ENCODE measurements around the gene SSTR3. TPM values are rescaled to one million over a fixed set of nuclear protein-coding genes. Genes with fewer than 3 reads are reported as not detected.
A peak's percentile ranks its signal among the peaks of the same experiment; 100 is the strongest.
"Not testable (repeated sequence)": the region's sequence is repeated elsewhere in the genome, so short reads cannot be mapped to it uniquely, and the experiment has no call there.

SSTR3 gene
- total RNA-seq, 2 experiments from 2014 or later = 0.25 to 0.30 TPM

DNA sequence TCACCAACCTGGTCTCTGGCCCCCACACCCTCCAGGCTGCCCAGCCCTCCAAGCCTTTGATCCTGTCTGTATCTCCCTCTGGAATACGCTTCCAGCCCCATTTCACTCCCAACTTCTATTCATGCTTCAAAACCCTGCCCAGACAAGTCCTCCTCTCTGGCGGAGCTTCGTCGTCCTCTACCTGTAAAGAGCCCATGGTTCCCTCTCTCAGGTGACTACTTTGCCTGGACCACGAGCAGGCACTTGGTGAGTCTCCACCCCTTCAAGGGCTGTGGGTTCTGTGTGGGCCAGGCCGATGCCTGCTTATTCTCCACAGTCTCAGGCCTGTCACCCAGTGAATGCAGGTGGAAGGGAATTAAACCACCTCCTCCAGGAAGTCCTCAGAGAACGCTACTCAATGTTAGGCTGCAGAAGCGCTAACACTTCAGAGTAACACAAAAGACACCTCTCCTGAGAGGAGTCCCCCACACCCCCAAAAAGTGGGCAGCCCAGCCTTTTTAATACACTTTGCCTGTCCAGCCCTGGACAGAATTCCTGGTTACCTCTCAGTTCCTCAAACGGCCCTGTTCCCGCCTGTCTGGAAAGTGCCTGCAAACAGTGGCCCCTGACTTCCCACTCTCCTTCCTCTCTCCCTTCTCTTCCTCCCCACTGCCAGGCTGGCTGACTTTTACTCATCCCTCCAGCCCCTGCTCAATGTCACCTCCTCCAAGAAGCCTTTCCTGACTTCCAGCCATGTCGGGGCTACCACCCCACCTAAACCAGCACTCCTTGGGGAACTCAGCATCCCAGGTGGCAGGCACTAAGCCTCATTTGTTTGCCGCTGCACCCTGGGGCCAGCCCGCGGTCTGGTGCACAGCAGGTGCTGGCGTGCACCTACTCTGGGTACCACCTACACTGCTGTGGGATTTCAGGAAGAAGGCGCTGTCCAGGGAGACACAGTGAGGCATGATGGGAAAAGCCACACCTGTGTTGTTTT lies 22.7 kb upstream of the SSTR3 start:
- CTCF ChIA-PET (ENCODE audit: unreplicated experiment) = no interaction called here

GRCh38 chr22:37233751-37234631 lies 21.7 kb upstream of the SSTR3 start:
- H4K20me1 ChIP-seq (ENCODE audit: insufficient read depth, low read length) = peaks cover 11% of the 10 kb centered on the region
- no peak for DNase-seq (ENCODE audit: low spot score)
- BruUV-seq (replicated peaks) = no TSS peak
- intact Hi-C loops (cut with micrococcal nuclease; ENCODE audit: unreplicated experiment) = no loop called here
- peaks cover 95% of the 10 kb centered on the region for H3K36me3 ChIP-seq (ENCODE audit: insufficient read depth, low read length)
- POLR2A ChIA-PET = no interaction called here
- peaks cover 43% of the 10 kb centered on the region; the same call in 1 of the 2 replicates for H3K79me2 ChIP-seq (ENCODE audit: insufficient read depth, low read depth, low read length)
- H3K9me2 ChIP-seq (ENCODE audit: insufficient read depth, low read length) = no peaks in the 10 kb centered on the region
- TF ChIP-seq EZH2phosphoT487 (IDR thresholded peaks at IDR 0.05; ENCODE audit: borderline replicate concordance, low read depth, low read length) (no peak), CTCF (conservative IDR thresholded peaks at IDR 0.05; ENCODE audit: low read length) (no peak)
- H3K4me3 ChIP-seq (ENCODE audit: low read depth, low read length, poor library complexity, severe bottlenecking) = no peak overlapping the region
- H3K4me2 ChIP-seq (ENCODE audit: low read length) = no peak overlapping the region; the same call in 1 of the 2 replicates
- H2AFZ ChIP-seq (ENCODE audit: low read length) = no peak overlapping the region
- no peaks in the 10 kb centered on the region for H3K9me3 ChIP-seq (ENCODE audit: low read length)
- CTCF ChIA-PET (ENCODE audit: unreplicated experiment) = no interaction called here
- H3K27ac ChIP-seq (ENCODE audit: low read depth, low read length, poor library complexity, severe bottlenecking) = peak overlapping the region; percentile 11
- peaks cover 97% of the 10 kb centered on the region for H3K4me1 ChIP-seq (ENCODE audit: insufficient read depth, low read length, poor library complexity, severe bottlenecking)

More for the DNA sequence above, 22.7 kb upstream of the SSTR3 start:
- no peaks in the 10 kb centered on the region for H3K9me3 ChIP-seq (ENCODE audit: low read length)
- BruUV-seq (replicated peaks) = no TSS peak
- H2AFZ ChIP-seq (ENCODE audit: low read length) = no peak overlapping the region
- H3K4me2 ChIP-seq (ENCODE audit: low read length) = peak overlapping the region; percentile 69
- POLR2A ChIA-PET = no interaction called here
- peak overlapping the region; percentile 49 for H3K27ac ChIP-seq (ENCODE audit: low read depth, low read length, poor library complexity, severe bottlenecking)
- H3K9me2 ChIP-seq (ENCODE audit: insufficient read depth, low read length) = no peaks in the 10 kb centered on the region
- H3K4me3 ChIP-seq (ENCODE audit: low read depth, low read length, poor library complexity, severe bottlenecking) = peak overlapping the region; percentile 30
- peak; percentile 54 for DNase-seq (ENCODE audit: low spot score)
- intact Hi-C loops (cut with micrococcal nuclease; ENCODE audit: unreplicated experiment) = no loop called here
- TF ChIP-seq CTCF (conservative IDR thresholded peaks at IDR 0.05; ENCODE audit: low read length) (no peak), EZH2phosphoT487 (IDR thresholded peaks at IDR 0.05; ENCODE audit: borderline replicate concordance, low read depth, low read length) (no peak)
- H3K36me3 ChIP-seq (ENCODE audit: insufficient read depth, low read length) = peaks cover 96% of the 10 kb centered on the region
- H3K4me1 ChIP-seq (ENCODE audit: insufficient read depth, low read length, poor library complexity, severe bottlenecking) = peaks cover 97% of the 10 kb centered on the region
- peaks cover 48% of the 10 kb centered on the region; the same call in 1 of the 2 replicates for H3K79me2 ChIP-seq (ENCODE audit: insufficient read depth, low read depth, low read length)
- peaks cover 11% of the 10 kb centered on the region for H4K20me1 ChIP-seq (ENCODE audit: insufficient read depth, low read length)

DNA sequence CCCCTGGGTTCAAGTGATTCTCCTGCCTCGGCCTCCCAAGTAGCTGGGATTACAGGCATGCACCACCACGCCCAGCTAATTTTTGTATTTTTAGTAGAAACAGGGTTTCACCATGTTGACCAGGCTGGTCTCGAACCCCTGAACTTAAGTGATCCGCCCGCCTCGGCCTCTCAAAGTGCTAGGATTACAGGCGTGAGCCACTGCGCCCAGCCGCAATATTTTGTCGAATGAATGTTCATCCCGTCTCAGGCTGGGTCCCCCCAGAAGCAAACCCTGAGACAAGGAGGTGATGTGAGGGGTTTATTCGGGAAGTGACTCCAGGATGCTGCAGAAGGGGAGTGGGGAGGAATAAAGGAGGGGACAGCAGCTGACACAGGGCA lies 21.1 kb upstream of the SSTR3 start:
- Histone ChIP-seq H4K20me1 (ENCODE audit: insufficient read depth, low read length) (peaks cover 11% of the 10 kb centered on the region), H3K4me1 (ENCODE audit: insufficient read depth, low read length, poor library complexity, severe bottlenecking) (peaks cover 97% of the 10 kb centered on the region), H3K79me2 (ENCODE audit: insufficient read depth, low read depth, low read length) (peaks cover 36% of the 10 kb centered on the region; the same call in 1 of the 2 replicates), H3K4me2 (ENCODE audit: low read length) (peak overlapping the region; percentile 66; the same call in 1 of the 2 replicates), H3K36me3 (ENCODE audit: insufficient read depth, low read length) (peaks cover 95% of the 10 kb centered on the region), H3K27ac (ENCODE audit: low read depth, low read length, poor library complexity, severe bottlenecking) (peak overlapping the region; percentile 89)
- H3K9me3 ChIP-seq (ENCODE audit: low read length); intact Hi-C loops (cut with micrococcal nuclease; ENCODE audit: unreplicated experiment); POLR2A ChIA-PET; H3K9me2 ChIP-seq (ENCODE audit: insufficient read depth, low read length); CTCF ChIA-PET (ENCODE audit: unreplicated experiment); DNase-seq (ENCODE audit: low spot score); H3K4me3 ChIP-seq (ENCODE audit: low read depth, low read length, poor library complexity, severe bottlenecking); BruUV-seq (replicated peaks); H2AFZ ChIP-seq (ENCODE audit: low read length): not testable (repeated sequence)

Measured in OCI-LY7 (cell line).